GM21381 (cell line): ENCODE results near the gene S1PR2.

ENCODE experiments used
- ATAC-seq: cut with Tn5 transposase; IDR thresholded peaks from one replicate; pipeline ENCODE4 v1.9.1; 2021; ENCODE audit warnings: mild to moderate bottlenecking, moderate library complexity; ENCODE audit not compliant: unreplicated experiment

S1PR2 gene

GRCh38 chr19:10230861-10231611, at the start of gene S1PR2:
Gene S1PR2 (minus strand): TSS chr19:10231331. CDS start chr19:10224905, 6,426 bp downstream.
- peak; percentile 34 for ATAC-seq

- no peak for ATAC-seq
Measured at GRCh38 chr19:10279737-10280442, 48.8 kb upstream of the S1PR2 start.

GRCh38 chr19:10278935-10279334, 47.8 kb upstream of the S1PR2 start:
- ATAC-seq = no peak

GRCh38 chr19:10277795-10278589, 46.9 kb upstream of the S1PR2 start:
- no peak for ATAC-seq

DNA sequence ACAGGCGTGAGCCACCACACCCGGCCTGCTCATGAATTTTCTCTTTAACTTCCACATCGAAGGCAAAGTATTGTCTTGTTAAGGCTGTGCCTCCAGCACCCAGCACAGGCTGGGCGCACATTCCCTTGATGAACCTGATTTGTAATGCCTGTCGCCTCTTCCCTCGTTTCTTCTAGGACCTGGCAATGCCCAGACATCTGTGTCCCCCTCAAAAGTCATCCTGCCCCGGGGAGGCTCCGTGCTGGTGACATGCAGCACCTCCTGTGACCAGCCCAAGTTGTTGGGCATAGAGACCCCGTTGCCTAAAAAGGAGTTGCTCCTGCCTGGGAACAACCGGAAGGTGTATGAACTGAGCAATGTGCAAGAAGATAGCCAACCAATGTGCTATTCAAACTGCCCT, 43.5 kb upstream of the S1PR2 start:
- no peak for ATAC-seq

DNA sequence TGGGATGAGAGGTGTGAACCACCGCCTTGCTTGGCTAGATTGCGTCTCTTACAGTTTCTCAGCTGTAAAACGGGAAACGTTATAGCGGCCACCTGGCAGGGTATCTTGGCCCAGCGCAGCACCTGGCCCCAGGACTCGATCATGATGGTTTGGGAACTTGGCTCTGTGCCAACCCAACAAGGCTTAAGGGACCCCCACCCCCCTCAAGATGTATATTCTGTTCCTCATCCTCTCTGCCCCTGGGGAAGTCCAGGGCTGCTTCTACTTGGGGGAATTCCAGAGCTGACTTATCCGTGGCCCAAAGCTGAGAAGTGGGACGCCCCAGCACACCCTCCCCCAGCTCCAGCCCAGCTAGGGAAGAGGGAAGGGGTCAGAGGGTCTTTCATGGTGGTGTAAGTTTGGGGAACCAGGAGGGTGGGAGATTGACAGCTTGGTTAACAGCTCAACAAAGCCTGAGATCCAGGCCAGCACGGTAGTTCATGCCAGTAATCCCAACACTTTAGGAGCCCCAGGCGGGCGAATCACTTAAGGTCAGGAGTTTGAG, 40.5 kb upstream of the S1PR2 start:
- peak; percentile 21 for ATAC-seq

- peak; percentile 44 for ATAC-seq
Measured at GRCh38 chr19:10270616-10271394, 39.7 kb upstream of the S1PR2 start, which contains the start of gene ICAM1. Gene ICAM1 (plus strand): TSS chr19:10271120. CDS start chr19:10271160, 40 bp downstream.

GRCh38 chr19:10270180-10270615, 39.1 kb upstream of the S1PR2 start:
- ATAC-seq = peak; percentile 43

DNA sequence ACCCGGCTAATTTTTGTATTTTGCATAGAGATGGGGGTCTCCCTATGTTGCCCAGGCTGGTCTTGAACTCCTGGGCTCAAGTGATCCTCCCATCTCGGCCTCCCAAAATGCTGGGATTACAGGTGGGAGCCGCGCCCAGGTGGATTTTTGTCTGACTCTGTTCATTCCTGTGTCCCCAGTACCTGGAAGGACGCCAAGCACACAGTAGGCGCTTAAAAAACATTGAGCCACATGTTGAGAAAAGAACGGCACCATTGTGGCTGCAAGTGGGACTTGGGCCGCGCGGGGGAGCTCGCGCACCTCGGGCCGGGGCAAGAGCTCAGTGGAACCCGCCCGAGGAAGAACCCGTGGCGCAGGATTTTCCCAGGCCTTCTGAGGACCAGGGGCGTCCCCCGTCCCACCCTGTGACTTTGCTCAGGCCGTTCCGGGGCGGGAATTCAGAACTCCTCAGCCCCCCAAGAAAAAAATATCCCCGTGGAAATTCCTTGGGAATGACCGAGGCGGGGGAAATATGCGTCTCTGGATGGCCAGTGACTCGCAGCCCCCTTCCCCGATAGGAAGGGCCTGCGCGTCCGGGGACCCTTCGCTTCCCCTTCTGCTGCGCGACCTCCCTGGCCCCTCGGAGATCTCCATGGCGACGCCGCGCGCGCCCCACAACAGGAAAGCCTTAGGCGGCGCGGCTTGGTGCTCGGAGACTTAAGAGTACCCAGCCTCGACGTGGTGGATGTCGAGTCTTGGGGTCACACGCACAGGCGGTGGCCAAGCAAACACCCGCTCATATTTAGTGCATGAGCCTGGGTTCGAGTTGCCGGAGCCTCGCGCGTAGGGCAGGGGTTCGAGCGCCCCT, 38.4 kb upstream of the S1PR2 start:
- peak; percentile 41 for ATAC-seq

DNA sequence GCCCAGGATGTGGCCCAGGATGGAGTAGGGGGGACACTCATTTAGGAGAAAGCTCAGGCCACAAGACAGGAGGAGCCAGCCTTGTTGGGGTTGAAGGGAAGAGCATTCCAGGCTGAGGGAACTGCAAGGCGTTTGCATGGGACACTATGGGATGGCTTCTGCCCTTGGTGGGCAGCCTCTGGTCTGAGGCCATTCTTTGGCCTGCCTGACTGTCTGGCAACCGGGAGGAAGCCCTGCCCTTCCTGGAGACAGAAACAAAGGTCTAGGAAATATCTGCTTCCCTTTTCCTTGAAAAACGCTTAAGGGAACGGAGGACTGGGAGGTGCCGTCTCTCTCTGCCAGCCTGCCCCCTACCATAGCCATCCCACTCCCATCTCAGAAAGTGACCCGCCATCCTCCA, 36.9 kb upstream of the S1PR2 start:
- no peak for ATAC-seq

DNA sequence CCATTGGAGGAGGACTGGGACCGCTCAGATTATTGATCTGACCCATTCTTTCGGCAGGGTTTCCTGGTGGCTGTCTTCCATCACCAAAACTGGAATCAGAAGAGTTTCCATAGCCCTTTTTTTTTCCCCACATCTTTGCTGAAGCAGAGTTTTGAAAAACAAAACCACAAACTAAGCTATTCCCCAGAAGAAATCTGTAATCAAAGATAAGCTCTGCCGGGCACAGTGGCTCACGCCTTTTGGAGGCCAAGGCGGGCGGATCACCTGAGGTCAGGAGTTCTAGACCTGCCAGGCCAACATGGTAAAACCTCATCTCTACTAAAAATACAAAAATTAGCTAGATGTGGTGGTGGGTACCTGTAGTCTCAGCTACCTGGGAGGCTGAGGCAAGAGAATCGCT, 35.6 kb upstream of the S1PR2 start:
- no peak for ATAC-seq

- ATAC-seq = no peak
Measured at GRCh38 chr19:10262771-10263170, 31.6 kb upstream of the S1PR2 start.

GRCh38 chr19:10260141-10260584, 29.0 kb upstream of the S1PR2 start:
- no peak for ATAC-seq

DNA sequence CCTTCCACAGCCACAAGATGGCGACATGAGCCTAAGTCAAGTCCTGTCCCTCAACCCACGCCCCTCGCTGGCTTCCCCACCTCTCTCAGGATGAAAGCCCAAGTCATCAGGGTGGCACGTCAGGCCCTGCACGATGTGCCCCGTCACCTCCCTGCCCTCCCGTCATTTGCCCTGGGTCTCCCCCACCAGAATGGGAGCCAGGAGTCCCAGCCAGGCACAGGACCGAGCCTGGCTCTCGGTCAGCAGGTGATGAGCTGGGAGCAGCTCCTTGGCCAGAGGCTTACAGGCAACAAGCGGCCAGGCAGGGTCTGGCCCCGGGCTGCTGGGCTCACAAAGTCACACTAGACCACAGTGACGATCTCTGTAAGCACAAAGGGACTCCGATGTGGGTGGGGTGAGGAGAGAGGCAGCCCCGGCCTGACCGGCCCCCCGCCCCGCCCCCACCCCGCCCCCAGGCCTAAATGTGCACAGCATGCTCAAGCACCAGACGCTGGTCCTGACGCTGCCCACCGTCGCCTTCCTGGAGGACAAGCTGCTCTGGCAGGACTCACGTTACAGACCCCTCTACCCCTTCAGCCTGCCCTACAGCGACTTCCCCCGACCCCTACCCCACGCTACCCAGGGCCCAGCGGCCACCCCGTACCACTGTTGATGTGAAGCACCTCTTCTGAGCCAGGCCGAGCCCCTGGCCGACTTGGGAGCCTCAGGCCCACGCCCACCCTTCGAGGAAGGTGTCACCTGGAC, 28.2 kb upstream of the S1PR2 start:
- peak; percentile 51 for ATAC-seq

GRCh38 chr19:10258080-10258710, 27.1 kb upstream of the S1PR2 start:
- no peak for ATAC-seq

GRCh38 chr19:10256970-10257615, 26.0 kb upstream of the S1PR2 start:
- no peak for ATAC-seq

DNA sequence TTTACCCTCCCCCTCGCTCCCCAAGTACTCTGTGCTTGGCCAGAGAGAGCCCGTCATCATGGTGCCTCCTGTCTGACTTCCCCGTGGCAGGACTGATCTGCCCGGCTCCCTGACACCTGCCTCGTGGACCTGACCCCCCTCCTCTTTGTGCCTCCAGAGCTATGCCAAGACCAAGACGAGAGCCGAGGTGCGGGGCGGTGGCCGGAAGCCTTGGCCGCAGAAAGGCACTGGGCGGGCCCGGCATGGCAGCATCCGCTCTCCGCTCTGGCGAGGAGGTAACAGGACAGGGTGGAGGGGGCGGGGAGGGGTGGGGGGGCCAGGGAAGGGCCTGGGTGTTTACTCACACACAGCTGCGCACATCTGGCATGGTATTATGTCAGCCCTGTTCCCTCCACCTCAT, 25.4 kb upstream of the S1PR2 start:
- ATAC-seq = no peak

DNA sequence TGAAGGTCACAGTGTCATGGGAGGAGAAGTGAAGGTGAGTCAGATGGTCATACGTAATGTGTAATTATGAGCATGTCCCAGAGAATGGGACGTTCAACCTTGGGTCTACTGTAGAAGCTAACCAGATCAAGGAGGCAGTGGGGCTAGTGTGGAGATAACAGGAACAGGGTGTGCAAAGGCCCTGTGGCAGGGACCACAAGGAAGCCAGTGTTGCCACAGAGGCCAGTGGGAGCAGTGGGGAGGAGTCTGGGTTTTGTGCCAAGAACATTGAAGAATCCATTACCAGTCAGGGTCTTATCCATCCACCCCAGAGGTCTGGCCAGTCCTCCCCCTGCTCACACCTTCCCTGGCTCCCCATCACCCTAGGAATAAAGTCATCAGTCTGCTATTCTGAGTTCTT, 24.2 kb upstream of the S1PR2 start:
- no peak for ATAC-seq
